Right lobe of liver (tissue), 6 donors: Measurements from ENCODE around the gene TFE3. TPM values are rescaled to one million over a fixed set of nuclear protein-coding genes. Genes with fewer than 3 reads are reported as not detected.

Experiments used
- ATAC-seq, 4 donors: fragments of 200-7000 bp; cut with Tn5 transposase; one replicate each; pipeline ENCODE4 v1.9.1; 2020; ENCODE audit warnings: mild to moderate bottlenecking in 4 of 4, moderate library complexity in 4 of 4
- DNase-seq, 3 donors: peaks; one replicate each; pipeline ENCODE4 v3.0.0-alpha.2; 2020
- H3K27ac ChIP-seq, 3 donors: fragments of 200-600 bp; one replicate each; pipeline ENCODE4 v1.8.0; 2022
- H3K27me3 ChIP-seq, 2 donors: fragments of 200-600 bp; one replicate each; pipeline ENCODE4 v1.8.0; 2022
- H3K36me3 ChIP-seq, 4 donors: fragments of 200-600 bp; sonication (generic) in 1 of 4; one replicate each; pipeline versions ENCODE4 v1.5.1 to v1.8.0; 2017 to 2022; ENCODE audit warnings: control low read depth in 1 of 4
- H3K4me1 ChIP-seq, 4 donors: fragments of 200-600 bp; sonication (generic) in 1 of 4; one replicate each; pipeline versions ENCODE4 v1.5.1 to v1.8.0; 2017 to 2022; ENCODE audit warnings: control low read depth in 1 of 4
- H3K4me3 ChIP-seq, 3 donors: fragments of 200-600 bp; one replicate each; pipeline ENCODE4 v1.8.0; 2022
- H3K9me3 ChIP-seq, 4 donors: fragments of 200-600 bp; sonication (generic) in 1 of 4; one replicate each; pipeline versions ENCODE4 v1.5.1 to v1.8.0; 2017 to 2022; ENCODE audit warnings: control low read depth in 1 of 4
- CTCF ChIP-seq, 4 donors: fragments of 200-600 bp in 3 of 4; fragments of 450-650 bp in 1 of 4; IDR thresholded peaks; one replicate each; pipeline versions ENCODE4 v1.5.1 to v1.8.0; 2016 to 2022; ENCODE audit warnings: antibody characterized with exemption in 4 of 4, mild to moderate bottlenecking in 2 of 4
- POLR2A ChIP-seq: fragments of 450-650 bp; IDR thresholded peaks from one replicate; pipeline ENCODE4 v1.6.1; 2017; ENCODE audit warnings: antibody characterized with exemption, mild to moderate bottlenecking
- WGBS: methylation state at CpG from one replicate; pipeline ENCODE4 v1.1.6; 2018; ENCODE audit warnings: low coverage, low lambda C conversion rate; ENCODE audit not compliant: insufficient coverage; ENCODE audit errors: missing lambda C conversion rate; 5-methylcytosine and 5-hydroxymethylcytosine counted together
- intact Hi-C, 2 donors: fragments of 100-400 bp; cut with DNase I; formaldehyde crosslinking; loops; one replicate each; pipeline versions ENCODE4 v1.11.2 to v1.14.1; 2022
- total RNA-seq, 6 experiments: library from RNA; depleted of rRNA in 2 of 6; stranded (reverse); fragments of >200 nt in 2 of 6; fragmentation: NEBNext Ultra II Directional in 3 of 6; extraction: Animal tissue kit (Norgen Biotek cat#: 25700) in 3 of 6; gene quantifications; one replicate each; pipeline versions ENCODE4 v1.1.0 to v1.2.4, GENCODE V29; 2016 to 2023
- donor health status: DM: no; HTN: yes; CAD: no.
- donor health status: DM: no; HTN: no; CAD: no.
- donor health status: DM: no; HTN: no; CAD: no.
- donor health status: DM: no; HTN: yes; CAD: no.
- donor health status: DM: no; HTN: yes; CAD: no.

The TFE3 gene
- total RNA-seq, 6 experiments from 2014 or later = 14.9 to 43.3 (median 23.3) TPM

GRCh38 chrX:49042581-49043219 lies 457 bp downstream of the TFE3 start:
- no peak for TF ChIP-seq POLR2A
- TF ChIP-seq CTCF (IDR thresholded peaks at IDR 0.05) = no peak
- Histone ChIP-seq H3K4me3 (peak overlapping the region; percentile 68 to 70 (median 68)), H3K27ac (peak overlapping the region; percentile 96 to 98 (median 97)), H3K4me1 (peaks cover 0 to 8% (median 0%) of the 10 kb centered on the region in 4 donors), H3K27me3 (no peaks in the 10 kb centered on the region), H3K36me3 (peaks cover 0 to 14% (median 0%) of the 10 kb centered on the region in 4 donors), H3K9me3 (no peaks in the 10 kb centered on the region)
- DNase-seq (no peak), ATAC-seq (peak in 1 of 4 donors; percentile 1)
- 15% methylated on average over 3 of the region's 29 CpGs for WGBS
- intact Hi-C loops = no loop called here

- Histone ChIP-seq H3K27me3 (no peaks in the 10 kb centered on the region), H3K9me3 (no peaks in the 10 kb centered on the region), H3K4me1 (peaks cover 0 to 8% (median 0%) of the 10 kb centered on the region in 4 donors), H3K36me3 (peaks cover 0 to 21% (median under 1%) of the 10 kb centered on the region in 4 donors), H3K4me3 (peak overlapping the region; percentile 68 to 70 (median 68)), H3K27ac (peak overlapping the region; percentile 96 to 98 (median 97))
- no peak for TF ChIP-seq POLR2A
- no peak for DNase-seq
- WGBS = 20% methylated on average over 9 of the region's 10 CpGs
- intact Hi-C loops = no loop called here
- no peak for ATAC-seq
Measured at GRCh38 chrX:49041744-49042580, 1.2 kb downstream of the TFE3 start.

- Histone ChIP-seq H3K4me3 (peak overlapping the region; percentile 12 to 27 (median 16)), H3K27me3 (no peaks in the 10 kb centered on the region), H3K9me3 (no peaks in the 10 kb centered on the region), H3K36me3 (peaks cover 0 to 28% (median 5%) of the 10 kb centered on the region in 4 donors), H3K27ac (peak overlapping the region; percentile 47 to 98 (median 63)), H3K4me1 (peaks cover 0 to 8% (median 0%) of the 10 kb centered on the region in 4 donors)
- TF ChIP-seq CTCF (IDR thresholded peaks at IDR 0.05) (no peak), POLR2A (no peak)
- intact Hi-C loops = no loop called here
- WGBS = 27% methylated on average over 7 of the region's 7 CpGs
- ATAC-seq (no peak), DNase-seq (no peak)
Measured at GRCh38 chrX:49040376-49040955, 2.7 kb downstream of the TFE3 start.

GRCh38 chrX:49039598-49040375 lies 3.4 kb downstream of the TFE3 start:
- Histone ChIP-seq H3K27ac (peak overlapping the region; percentile 47 to 98 (median 63)), H3K9me3 (no peaks in the 10 kb centered on the region), H3K4me1 (peaks cover 0 to 8% (median 0%) of the 10 kb centered on the region in 4 donors), H3K36me3 (peaks cover 0 to 29% (median 5%) of the 10 kb centered on the region in 4 donors), H3K27me3 (no peaks in the 10 kb centered on the region), H3K4me3 (peak overlapping the region; percentile 12 to 27 (median 16))
- 15% methylated on average over 7 of the region's 9 CpGs for WGBS
- peak; percentile 72 to 74 (median 72) for DNase-seq
- ATAC-seq = peak; percentile 4 to 35 (median 24)
- intact Hi-C loops = no loop called here
- TF ChIP-seq POLR2A (no peak), CTCF (IDR thresholded peaks at IDR 0.05) (no peak)
